ENCODE results near the gene CAMSAP1.

CAMSAP1 gene

GRCh38 chr9:135833864-135834263 is 73.5 kb downstream of the CAMSAP1 start:
- TF ChIP-seq FOXM1 (IDR thresholded peaks at IDR 0.05; ENCODE audit: borderline replicate concordance, low read depth) (no peak), ZBTB7A (IDR thresholded peaks at IDR 0.05; ENCODE audit: low read depth) (no peak), RAD21 (IDR thresholded peaks at IDR 0.05; ENCODE audit: low read depth) (no peak), YY1 (IDR thresholded peaks at IDR 0.05; ENCODE audit: low read depth) (no peak), EP300 (IDR thresholded peaks at IDR 0.05; ENCODE audit: borderline replicate concordance) (no peak), USF1 (IDR thresholded peaks at IDR 0.05) (no peak), TCF12 (IDR thresholded peaks at IDR 0.05; ENCODE audit: low read depth) (no peak), EGR1 (IDR thresholded peaks at IDR 0.05) (no peak), CREB1 (IDR thresholded peaks at IDR 0.05; ENCODE audit: low read depth) (no peak), TAF1 (IDR thresholded peaks at IDR 0.05; ENCODE audit: low read depth) (no peak), NFIC (IDR thresholded peaks at IDR 0.05) (no peak), MAX (IDR thresholded peaks at IDR 0.05) (no peak), TEAD4 (IDR thresholded peaks at IDR 0.05) (no peak), CEBPB (IDR thresholded peaks at IDR 0.05) (no peak), REST (IDR thresholded peaks at IDR 0.05; ENCODE audit: low read depth) (no peak)

- no peak for TF ChIP-seq NFIC (IDR thresholded peaks at IDR 0.05)
- TF ChIP-seq TEAD4 (IDR thresholded peaks at IDR 0.05) = no peak
- TF ChIP-seq TCF12 (IDR thresholded peaks at IDR 0.05; ENCODE audit: low read depth) = no peak
- TF ChIP-seq EP300 (IDR thresholded peaks at IDR 0.05; ENCODE audit: borderline replicate concordance) = no peak
- no peak for TF ChIP-seq REST (IDR thresholded peaks at IDR 0.05; ENCODE audit: low read depth)
- no peak for TF ChIP-seq YY1 (IDR thresholded peaks at IDR 0.05; ENCODE audit: low read depth)
These were observed 76.8 kb downstream of the CAMSAP1 start for GRCh38 chr9:135830496-135830895.

- TF ChIP-seq RAD21 (IDR thresholded peaks at IDR 0.05; ENCODE audit: low read depth) = no peak
These were observed 78.7 kb downstream of the CAMSAP1 start for GRCh38 chr9:135828656-135829055.

- TF ChIP-seq TEAD4 (IDR thresholded peaks at IDR 0.05) (no peak), CREB1 (IDR thresholded peaks at IDR 0.05; ENCODE audit: low read depth) (no peak), EGR1 (IDR thresholded peaks at IDR 0.05) (no peak), REST (IDR thresholded peaks at IDR 0.05; ENCODE audit: low read depth) (no peak), TAF1 (IDR thresholded peaks at IDR 0.05; ENCODE audit: low read depth) (no peak), YY1 (IDR thresholded peaks at IDR 0.05; ENCODE audit: low read depth) (no peak), RAD21 (IDR thresholded peaks at IDR 0.05; ENCODE audit: low read depth) (no peak), ZBTB7A (IDR thresholded peaks at IDR 0.05; ENCODE audit: low read depth) (no peak), NFIC (IDR thresholded peaks at IDR 0.05) (no peak), EP300 (IDR thresholded peaks at IDR 0.05; ENCODE audit: borderline replicate concordance) (no peak)
These were observed 79.3 kb downstream of the CAMSAP1 start for GRCh38 chr9:135827866-135828580.

GRCh38 chr9:135827301-135827700 is 80.0 kb downstream of the CAMSAP1 start:
- TF ChIP-seq FOXM1 (IDR thresholded peaks at IDR 0.05; ENCODE audit: borderline replicate concordance, low read depth) = no peak
- no peak for TF ChIP-seq CEBPB (IDR thresholded peaks at IDR 0.05)
- TF ChIP-seq USF1 (IDR thresholded peaks at IDR 0.05) = no peak
